BLaER1 (cell line): ENCODE data around the gene PUM2.
"Not testable (repeated sequence)": the region's sequence is repeated elsewhere in the genome, so short reads cannot be mapped to it uniquely, and the experiment has no call there.

Experiments used
- H3K27ac ChIP-seq: shearing (Covaris generic); formaldehyde crosslinking; 2 replicates; pipeline ENCODE4 v1.8.1; 2022
- H3K27me3 ChIP-seq: shearing (Covaris generic); formaldehyde crosslinking; 2 replicates; pipeline ENCODE4 v1.8.1; 2022
- H3K36me3 ChIP-seq: shearing (Covaris generic); formaldehyde crosslinking; 2 replicates; pipeline ENCODE4 v1.8.1; 2022
- H3K4me1 ChIP-seq: shearing (Covaris generic); formaldehyde crosslinking; 2 replicates; pipeline ENCODE4 v1.8.1; 2022
- H3K4me2 ChIP-seq: shearing (Covaris generic); formaldehyde crosslinking; 2 replicates; pipeline ENCODE4 v1.8.1; 2022
- H3K4me3 ChIP-seq: shearing (Covaris generic); formaldehyde crosslinking; 2 replicates; pipeline ENCODE4 v1.8.1; 2022
- H3K9ac ChIP-seq: shearing (Covaris generic); formaldehyde crosslinking; 2 replicates; pipeline ENCODE4 v1.8.1; 2022
- H3K9me3 ChIP-seq: shearing (Covaris generic); formaldehyde crosslinking; 2 replicates; pipeline ENCODE4 v1.8.1; 2022
- H4K20me1 ChIP-seq: shearing (Covaris generic); formaldehyde crosslinking; 2 replicates; pipeline ENCODE4 v1.8.1; 2022
- Cebpa-rat ChIP-seq: shearing (Covaris generic); IDR thresholded peaks from 2 replicates; pipeline ENCODE4 v1.8.1; 2022

PUM2 gene

DNA sequence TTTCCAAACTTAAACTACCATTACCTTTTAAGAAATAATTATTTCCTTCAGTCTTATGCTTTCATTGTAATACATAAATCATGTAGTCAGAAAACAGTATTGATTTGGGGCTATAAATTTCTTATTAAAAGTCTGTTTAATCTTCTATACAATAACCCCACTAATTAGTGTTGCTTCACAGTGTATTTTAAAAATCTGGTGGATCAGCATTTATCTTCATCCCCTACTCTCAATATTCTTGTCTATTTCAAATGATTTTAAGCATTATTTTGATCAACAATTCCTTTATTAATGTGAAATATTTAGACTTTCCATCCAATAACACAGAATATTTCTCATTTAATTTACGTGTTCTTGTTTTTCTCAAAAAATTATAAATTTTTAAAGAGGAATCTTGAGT lies 93.2 kb downstream of the PUM2 start:
- Histone ChIP-seq H3K4me1 (no peaks in the 10 kb centered on the region), H3K4me2 (no peak overlapping the region), H4K20me1 (0 out of 2 replicates have a peak, but pooled peaks cover 10% of the 10 kb centered on the region), H3K9ac (no peak overlapping the region), H3K27me3 (no peaks in the 10 kb centered on the region), H3K36me3 (peaks cover 85% of the 10 kb centered on the region), H3K4me3 (no peak overlapping the region), H3K9me3 (no peaks in the 10 kb centered on the region), H3K27ac (no peak overlapping the region)
- no peak for TF ChIP-seq Cebpa-rat

DNA sequence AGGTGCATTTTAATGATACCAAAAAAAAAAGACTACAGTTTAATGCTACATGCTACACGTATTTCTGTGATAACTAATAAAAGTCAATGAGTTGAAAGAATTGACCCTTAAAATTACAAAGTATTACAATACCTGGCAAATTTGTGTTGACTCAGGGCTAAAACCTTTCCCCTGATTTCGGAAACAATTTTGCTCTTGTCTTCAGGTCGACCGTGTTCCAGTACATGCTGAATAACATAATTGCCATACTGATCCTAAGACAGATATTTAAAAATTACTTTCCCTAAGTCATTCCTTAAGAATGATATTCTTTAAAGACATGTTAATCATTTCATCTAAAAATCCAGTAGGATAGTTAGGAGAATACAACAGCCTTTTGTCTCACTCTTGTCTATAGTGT lies 95.9 kb downstream of the PUM2 start:
- Histone ChIP-seq H3K27me3 (no peaks in the 10 kb centered on the region), H3K9ac (no peak overlapping the region)
- TF ChIP-seq Cebpa-rat, result no peak

DNA sequence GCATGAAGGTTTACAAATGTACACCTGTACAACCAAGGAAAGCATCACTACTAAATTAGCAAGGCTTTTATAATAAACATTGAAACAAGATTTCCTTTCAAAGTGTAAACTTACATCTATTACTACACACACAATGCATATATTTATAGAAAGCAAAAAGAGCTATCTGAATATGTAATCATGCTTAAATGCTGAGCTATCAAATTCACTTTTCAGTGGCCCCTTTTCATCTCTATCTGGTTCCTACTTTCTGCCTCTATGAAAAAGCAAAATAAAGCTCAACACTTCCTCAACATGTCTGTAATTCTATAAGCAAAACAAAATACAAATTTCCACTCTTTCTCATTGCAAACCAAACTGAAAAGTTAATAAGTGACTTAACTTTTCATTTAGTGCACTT lies 100.2 kb downstream of the PUM2 start:
- H4K20me1 ChIP-seq, result peaks cover 5% of the 10 kb centered on the region; the same call in 1 of the 2 replicates
- no peak overlapping the region for H3K27ac ChIP-seq
- peaks cover 97% of the 10 kb centered on the region for H3K36me3 ChIP-seq
- no peak overlapping the region for H3K4me3 ChIP-seq
- TF ChIP-seq Cebpa-rat, result no peak
- no peaks in the 10 kb centered on the region for H3K27me3 ChIP-seq
- no peak overlapping the region for H3K4me2 ChIP-seq
- no peaks in the 10 kb centered on the region for H3K9me3 ChIP-seq
- H3K4me1 ChIP-seq, result no peaks in the 10 kb centered on the region
- H3K9ac ChIP-seq, result no peak overlapping the region

More for the DNA sequence above, 95.9 kb downstream of the PUM2 start:
- no peaks in the 10 kb centered on the region for H3K4me1 ChIP-seq
- no peak overlapping the region for H3K27ac ChIP-seq
- no peaks in the 10 kb centered on the region for H3K9me3 ChIP-seq
- 0 out of 2 replicates have a peak, but pooled peaks cover 6% of the 10 kb centered on the region for H4K20me1 ChIP-seq
- no peak overlapping the region for H3K4me3 ChIP-seq
- H3K36me3 ChIP-seq, result peaks cover 86% of the 10 kb centered on the region
- no peak overlapping the region for H3K4me2 ChIP-seq

DNA sequence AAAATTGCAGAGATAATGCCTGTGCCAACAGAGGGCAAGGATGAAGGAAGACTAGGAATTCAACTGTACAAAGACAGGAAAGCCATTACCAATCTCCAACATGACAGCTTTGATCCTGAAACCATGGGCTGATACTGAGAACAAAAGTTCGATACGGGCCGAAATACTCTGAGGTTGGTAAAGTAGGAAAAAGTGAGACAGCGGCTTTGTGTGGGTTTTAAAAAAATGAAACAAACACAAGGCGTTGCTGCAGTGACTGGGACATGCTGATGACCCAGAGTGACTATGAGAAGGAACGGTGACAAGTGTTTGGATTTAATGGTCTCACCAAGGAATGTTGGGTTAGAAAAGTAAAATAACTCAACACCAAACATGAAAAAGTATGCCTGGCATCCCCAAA lies 101.5 kb downstream of the PUM2 start:
- peaks cover 5% of the 10 kb centered on the region; the same call in 1 of the 2 replicates for H4K20me1 ChIP-seq
- no peak for TF ChIP-seq Cebpa-rat
- H3K36me3 ChIP-seq, result peaks cover 84% of the 10 kb centered on the region
- H3K4me3 ChIP-seq, result no peak overlapping the region
- H3K9ac ChIP-seq, result no peak overlapping the region
- H3K27ac ChIP-seq, result no peak overlapping the region
- no peaks in the 10 kb centered on the region for H3K9me3 ChIP-seq
- H3K27me3 ChIP-seq, result no peaks in the 10 kb centered on the region
- H3K4me1 ChIP-seq, result no peaks in the 10 kb centered on the region
- H3K4me2 ChIP-seq, result no peak overlapping the region

- no peak overlapping the region for H3K27ac ChIP-seq
- H4K20me1 ChIP-seq, result peaks cover 5% of the 10 kb centered on the region; the same call in 1 of the 2 replicates
- H3K4me1 ChIP-seq, result no peaks in the 10 kb centered on the region
- no peak overlapping the region for H3K9ac ChIP-seq
- H3K4me2 ChIP-seq, result no peak overlapping the region
- no peak for TF ChIP-seq Cebpa-rat
- H3K4me3 ChIP-seq, result no peak overlapping the region
- H3K9me3 ChIP-seq, result no peaks in the 10 kb centered on the region
- no peaks in the 10 kb centered on the region for H3K27me3 ChIP-seq
- H3K36me3 ChIP-seq, result peaks cover 64% of the 10 kb centered on the region
Observed at GRCh38 chr2:20247084-20247483, 103.6 kb downstream of the PUM2 start.

GRCh38 chr2:20243637-20244036 lies 107.0 kb downstream of the PUM2 start:
- H3K4me1 ChIP-seq, H3K4me2 ChIP-seq, H4K20me1 ChIP-seq, H3K27me3 ChIP-seq, H3K27ac ChIP-seq, H3K9ac ChIP-seq, H3K4me3 ChIP-seq, H3K9me3 ChIP-seq: not testable (repeated sequence)
- H3K36me3 ChIP-seq, result peaks cover 30% of the 10 kb centered on the region

- Histone ChIP-seq H4K20me1 (no peaks in the 10 kb centered on the region), H3K36me3 (peaks cover 22% of the 10 kb centered on the region), H3K4me2 (no peak overlapping the region), H3K4me3 (no peak overlapping the region), H3K9me3 (peaks cover 6% of the 10 kb centered on the region; the same call in 1 of the 2 replicates), H3K27me3 (no peaks in the 10 kb centered on the region), H3K4me1 (no peaks in the 10 kb centered on the region), H3K27ac (no peak overlapping the region), H3K9ac (no peak overlapping the region)
- TF ChIP-seq Cebpa-rat, result no peak
Observed at GRCh38 chr2:20242727-20243377, 107.8 kb downstream of the PUM2 start.

DNA sequence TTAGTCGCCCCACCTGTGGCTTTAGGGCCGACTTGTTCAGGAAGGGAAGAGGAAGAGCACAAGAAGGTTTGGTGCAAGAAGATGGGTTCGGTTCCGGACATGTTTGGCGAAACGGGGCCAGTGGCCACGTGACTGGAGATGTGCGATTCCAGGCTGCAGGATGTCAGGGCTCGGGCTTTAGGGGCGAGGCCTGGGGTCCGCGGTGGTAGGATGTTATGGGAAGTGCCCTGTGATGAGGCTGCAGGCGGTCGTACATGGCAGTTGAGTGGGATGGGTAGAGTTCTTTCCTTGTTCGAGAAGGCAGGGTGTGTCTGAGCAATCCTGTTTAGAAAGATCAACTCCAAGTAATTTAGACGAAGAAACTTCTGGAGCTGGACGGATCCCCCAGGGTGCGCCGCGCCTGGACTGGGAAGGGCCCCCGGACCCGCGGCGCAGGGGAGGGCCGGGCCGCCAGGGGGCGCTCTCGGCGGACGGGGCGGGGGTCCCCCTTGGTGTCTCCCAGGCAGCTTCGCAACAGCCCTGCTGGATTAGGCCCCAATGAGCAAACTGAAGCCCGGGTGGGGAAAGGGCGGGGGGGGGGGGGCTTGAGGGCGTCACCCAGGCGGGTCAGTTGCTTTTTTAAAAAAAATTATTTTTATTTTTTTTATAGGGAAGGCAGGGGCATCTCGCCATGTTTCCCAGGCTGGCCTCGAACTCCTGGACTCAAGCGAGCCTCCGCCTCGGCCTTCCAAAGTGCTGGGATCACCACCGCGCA lies 108.5 kb downstream of the PUM2 start:
- H3K4me1 ChIP-seq, result no peaks in the 10 kb centered on the region
- H3K36me3 ChIP-seq, result peaks cover 15% of the 10 kb centered on the region
- no peaks in the 10 kb centered on the region for H4K20me1 ChIP-seq
- no peak overlapping the region for H3K9ac ChIP-seq
- TF ChIP-seq Cebpa-rat, result no peak
- H3K9me3 ChIP-seq, result peaks cover 7% of the 10 kb centered on the region; the same call in 1 of the 2 replicates
- H3K27ac ChIP-seq, result no peak overlapping the region
- H3K27me3 ChIP-seq, result no peaks in the 10 kb centered on the region
- H3K4me3 ChIP-seq, result no peak overlapping the region
- H3K4me2 ChIP-seq, result no peak overlapping the region

DNA sequence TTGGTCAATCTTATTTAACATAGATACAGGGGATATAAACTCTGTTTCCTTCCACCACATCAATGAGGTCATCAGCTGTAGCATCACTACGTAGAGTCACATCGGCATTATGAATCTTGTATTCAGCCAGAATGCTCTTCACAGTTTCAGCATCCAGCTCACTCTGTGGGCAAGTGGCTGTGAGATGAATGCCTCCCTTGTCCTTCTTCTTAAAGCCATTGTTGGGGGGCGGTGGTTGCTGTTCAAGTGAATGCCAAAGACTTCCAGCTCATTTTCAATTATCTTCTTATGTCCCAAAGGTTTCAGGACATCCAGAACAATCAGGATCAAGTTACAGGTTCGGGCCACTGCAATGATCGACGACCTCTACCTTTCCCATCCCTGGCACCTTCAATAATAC lies 110.4 kb downstream of the PUM2 start:
- H3K27me3 ChIP-seq, H3K36me3 ChIP-seq, H3K9me3 ChIP-seq, H3K27ac ChIP-seq, H3K4me3 ChIP-seq, H3K4me2 ChIP-seq, H3K9ac ChIP-seq, H3K4me1 ChIP-seq, H4K20me1 ChIP-seq: not testable (repeated sequence)

GRCh38 chr2:20236496-20236895 lies 114.1 kb downstream of the PUM2 start:
- Histone ChIP-seq H3K9me3 (peaks cover 7% of the 10 kb centered on the region; the same call in 1 of the 2 replicates), H3K27me3 (no peaks in the 10 kb centered on the region), H3K4me3 (no peak overlapping the region), H3K27ac (no peak overlapping the region), H3K4me2 (no peak overlapping the region), H4K20me1 (no peaks in the 10 kb centered on the region), H3K36me3 (no peaks in the 10 kb centered on the region), H3K9ac (no peak overlapping the region), H3K4me1 (no peaks in the 10 kb centered on the region)
- TF ChIP-seq Cebpa-rat, result no peak
